ENCODE data around the gene MGAT3.

Gene MGAT3

DNA sequence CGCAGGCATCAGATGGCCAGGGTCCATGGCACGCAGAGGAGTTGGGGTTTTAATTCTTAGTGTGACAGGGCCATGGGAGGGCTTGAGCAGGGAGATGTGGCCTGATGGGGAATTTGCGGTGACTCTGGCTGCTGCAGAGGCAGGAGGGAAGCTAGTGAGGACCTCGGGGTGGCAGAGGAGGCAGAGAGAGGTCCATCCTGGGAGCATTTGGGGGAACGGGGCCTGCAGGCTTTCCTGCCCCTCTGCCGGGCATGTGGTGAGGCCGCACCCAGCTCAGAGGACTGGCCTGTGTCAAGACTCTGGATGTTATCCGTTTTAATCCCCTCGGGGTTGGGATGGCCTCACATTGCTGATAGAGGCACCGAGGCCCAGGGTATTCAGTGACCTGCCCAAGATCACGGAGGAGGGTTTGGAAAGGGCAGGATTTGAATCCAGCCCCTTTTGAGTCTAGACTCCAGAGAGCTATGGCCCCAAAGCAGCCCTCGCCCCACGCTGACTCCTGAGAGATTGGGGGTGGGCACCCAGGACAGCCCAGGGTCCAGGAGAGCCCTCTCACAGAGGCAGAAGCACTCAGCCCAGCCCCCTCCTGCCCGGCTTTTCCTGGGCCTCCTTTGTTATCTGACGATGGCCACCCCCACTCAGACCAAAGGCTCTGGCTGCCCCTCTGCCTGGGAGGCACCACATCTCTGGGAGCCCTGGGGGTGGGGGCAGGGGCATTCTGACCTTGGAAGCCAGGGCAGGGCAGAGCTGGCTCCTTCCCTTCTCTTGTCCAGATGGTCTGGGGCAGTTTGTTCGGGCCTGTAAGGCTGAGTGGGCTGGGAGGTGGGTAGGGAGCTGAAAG is 13.9 kb downstream of the MGAT3 start:
- in situ Hi-C loops (cut with HindIII; ENCODE audit: low sequenced_read_pairs), result no loop called here

DNA sequence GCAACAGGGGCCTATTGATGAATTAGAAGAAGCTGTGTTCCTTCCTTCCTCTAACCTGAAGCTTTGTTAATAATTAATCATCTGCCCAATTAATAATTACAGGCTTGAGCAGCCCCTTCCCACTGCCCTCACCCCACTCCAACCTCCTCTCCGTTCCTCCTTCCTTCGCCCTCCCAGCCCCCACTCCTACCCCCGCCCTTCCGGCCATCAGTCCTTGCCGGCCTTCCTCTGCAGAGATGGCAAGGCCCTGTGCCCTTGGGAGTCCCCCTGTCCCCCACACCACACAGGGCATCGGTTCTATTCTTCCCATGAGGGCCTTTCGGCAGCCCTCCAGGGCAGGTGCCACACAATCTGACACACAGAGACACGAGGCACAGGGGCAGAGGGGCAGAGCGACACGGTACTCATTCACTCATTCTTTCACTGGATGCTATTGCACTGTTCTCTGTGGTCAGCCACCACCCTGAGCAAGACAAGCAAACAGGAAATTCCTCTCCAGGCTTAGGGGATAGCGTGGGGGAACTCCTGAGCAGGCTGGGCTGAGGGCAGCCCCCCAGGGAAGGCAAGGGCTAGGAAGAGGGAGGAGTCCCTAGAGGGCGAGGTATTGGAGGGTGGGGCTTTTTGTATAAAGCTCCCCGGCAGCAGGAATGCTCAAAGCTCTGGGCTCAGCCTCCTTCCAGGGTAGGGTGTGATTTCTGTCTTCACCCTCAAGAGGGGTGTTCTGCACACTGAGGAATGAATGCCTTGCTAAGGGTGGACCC is 14.7 kb downstream of the MGAT3 start:
- in situ Hi-C loops (cut with HindIII; ENCODE audit: low sequenced_read_pairs), result no loop called here

DNA sequence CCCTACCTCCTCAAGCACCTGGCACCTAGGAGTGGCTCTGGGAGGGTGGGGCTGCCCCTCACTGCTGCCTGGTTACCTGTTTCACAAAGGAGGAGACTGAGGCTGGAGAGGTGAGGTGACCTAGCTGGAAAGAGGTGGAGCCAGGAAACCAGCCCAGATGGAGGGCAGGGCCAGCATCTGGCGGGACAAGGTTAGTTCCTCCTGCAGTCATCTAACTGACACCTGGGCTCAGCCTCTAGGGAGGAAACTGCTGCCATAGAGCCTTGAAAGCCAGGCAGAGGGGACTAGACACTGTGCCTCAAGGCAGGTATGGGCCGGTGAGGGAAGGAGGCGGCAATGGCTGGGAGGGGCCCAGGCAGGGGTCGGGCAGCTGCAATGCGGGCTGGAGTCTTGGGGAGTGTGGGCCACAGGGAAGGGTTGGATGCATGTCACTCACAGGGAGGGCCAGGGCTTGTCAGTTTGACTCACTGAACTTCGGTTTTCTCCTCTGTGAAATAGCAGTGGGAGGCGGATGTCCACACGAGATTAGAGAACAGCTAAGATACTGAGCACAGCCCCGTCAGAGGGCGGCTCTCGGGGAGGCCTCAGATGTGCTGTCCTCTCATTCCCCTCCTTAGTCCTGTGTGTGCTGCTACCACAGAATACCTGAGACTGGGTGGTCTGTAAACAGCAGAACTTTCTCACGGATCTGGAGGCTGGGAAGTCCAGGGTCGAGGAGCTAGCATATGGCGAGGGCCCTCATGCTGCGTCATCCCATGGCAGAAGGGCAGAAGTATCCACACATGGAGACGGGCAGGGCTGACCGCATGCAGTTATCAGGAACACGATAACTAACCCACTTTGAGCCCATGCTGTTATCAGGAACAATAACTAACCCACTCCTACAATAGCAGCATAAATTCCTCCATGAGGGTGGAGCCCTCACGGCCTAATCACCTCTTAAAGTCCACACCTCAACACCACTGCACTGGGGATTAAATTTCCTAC is 16.1 kb downstream of the MGAT3 start:
- in situ Hi-C loops (cut with HindIII; ENCODE audit: low sequenced_read_pairs), result no loop called here

DNA sequence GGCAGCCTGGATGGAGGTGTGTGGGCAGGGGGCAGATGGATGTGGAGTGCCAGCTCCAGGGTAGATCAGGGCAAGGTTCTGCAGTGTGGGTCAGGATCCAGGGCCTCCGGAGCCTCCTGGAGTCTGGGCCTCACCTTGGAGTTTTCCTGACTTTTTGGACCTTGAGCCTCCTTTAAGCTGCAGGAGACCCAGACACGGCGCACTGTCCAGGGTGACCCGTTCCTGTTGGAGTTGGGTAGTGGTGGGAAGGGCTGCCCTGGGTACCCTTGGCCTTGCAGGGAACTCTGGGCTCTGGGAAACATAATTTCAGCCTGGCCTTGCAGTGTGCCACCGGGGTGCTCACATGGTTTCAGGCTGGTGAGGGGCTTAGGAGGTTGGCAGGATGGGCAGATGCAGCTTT is 17.0 kb downstream of the MGAT3 start:
- in situ Hi-C loops (cut with HindIII; ENCODE audit: low sequenced_read_pairs), result no loop called here

DNA sequence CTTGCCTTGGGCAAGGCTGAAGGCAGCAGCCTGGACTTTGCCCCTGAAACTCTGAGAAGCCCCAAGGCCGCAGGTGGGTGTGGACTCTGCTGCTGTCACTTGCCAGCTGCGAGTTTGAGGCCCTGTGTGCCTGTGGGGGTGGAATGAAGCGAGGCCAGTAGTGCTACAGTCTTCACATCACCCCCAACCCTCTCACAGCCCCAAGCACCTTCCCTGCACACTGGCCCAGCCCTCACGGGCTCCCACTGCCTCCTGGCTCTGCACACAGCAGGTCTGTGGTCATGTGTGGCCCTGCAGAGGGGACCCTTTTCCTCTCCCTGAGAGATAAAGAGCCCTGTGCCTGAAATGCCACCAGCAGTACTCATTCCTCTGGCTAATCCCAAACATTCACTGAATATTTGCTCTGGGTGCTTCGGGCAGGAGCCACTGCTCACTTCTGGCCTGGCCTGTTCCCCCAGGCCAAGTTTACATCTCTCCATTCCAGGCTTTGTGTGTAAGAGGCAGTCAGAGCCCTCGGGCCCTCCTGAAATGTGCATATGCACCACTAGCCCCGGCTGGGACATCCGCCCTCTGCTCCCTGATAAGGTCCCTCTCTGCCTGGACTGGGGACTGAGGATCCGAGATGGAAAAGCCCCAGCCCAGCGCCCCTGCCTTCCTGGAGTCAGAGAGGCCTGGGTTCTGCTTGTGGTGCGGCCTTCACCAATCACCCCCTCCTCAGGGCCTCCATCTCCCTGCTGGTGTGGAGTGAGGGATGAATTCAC is 17.7 kb downstream of the MGAT3 start:
- in situ Hi-C loops (cut with HindIII; ENCODE audit: low sequenced_read_pairs), result no loop called here

DNA sequence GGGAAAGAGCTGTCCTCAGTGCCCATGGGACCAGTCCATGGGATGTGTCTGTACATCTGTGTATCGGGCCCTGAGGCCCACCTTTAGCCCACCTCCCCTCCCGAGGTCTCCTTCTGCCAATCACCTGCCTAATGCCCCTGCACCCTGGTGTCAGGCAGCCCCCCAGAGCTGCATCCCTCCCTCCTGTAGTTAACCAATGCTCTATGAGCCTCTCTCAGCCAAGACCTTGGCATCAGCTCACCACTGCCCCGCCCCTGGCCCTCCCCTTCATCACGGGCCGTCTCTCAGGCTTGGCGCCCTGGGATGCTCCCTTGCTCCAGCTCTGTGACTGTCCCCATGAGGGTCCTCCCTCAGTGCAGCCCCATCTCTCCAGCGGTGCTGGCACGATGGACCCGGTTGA is 18.5 kb downstream of the MGAT3 start:
- in situ Hi-C loops (cut with HindIII; ENCODE audit: low sequenced_read_pairs), result no loop called here

DNA sequence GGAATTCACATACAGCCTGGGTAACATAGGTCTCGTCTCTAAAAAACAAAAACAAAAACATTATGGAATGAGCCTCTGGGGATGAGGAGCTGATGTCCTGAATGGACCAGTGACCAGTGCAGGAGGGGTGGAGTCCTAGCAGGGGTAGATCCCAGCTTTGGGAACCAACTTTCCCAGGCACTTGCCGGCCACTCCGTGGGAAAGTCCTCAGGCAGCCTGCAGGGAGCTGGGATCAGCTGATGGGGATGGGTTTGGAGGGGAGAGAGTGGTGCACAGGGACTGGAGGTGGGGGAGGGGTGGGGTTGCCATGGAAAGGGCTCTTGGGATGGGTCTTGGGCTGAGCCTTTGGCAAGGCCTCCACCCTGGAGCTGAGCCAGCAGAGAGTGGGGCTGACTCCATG is 19.1 kb downstream of the MGAT3 start:
- in situ Hi-C loops (cut with HindIII; ENCODE audit: low sequenced_read_pairs), result no loop called here

DNA sequence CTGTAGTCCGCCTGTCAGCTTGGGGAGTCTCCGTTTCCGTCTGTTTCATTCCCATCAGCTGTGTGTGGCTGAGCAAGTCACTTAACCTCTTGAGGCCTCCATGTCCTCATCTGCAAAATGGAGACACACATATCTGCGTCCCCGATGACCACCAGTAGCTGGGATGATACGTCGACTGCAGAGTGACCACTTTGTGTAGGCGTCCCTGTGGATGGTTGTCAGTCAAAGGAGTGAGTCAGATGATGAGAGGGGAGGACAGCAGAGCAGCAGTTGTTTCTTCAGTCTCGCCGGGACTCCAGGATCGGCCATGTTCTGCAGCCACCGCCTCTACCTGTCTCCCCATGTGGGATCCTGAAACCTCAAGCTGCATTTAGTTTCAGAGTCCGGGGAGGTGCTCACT is 19.9 kb downstream of the MGAT3 start:
- in situ Hi-C loops (cut with HindIII; ENCODE audit: low sequenced_read_pairs), result no loop called here

DNA sequence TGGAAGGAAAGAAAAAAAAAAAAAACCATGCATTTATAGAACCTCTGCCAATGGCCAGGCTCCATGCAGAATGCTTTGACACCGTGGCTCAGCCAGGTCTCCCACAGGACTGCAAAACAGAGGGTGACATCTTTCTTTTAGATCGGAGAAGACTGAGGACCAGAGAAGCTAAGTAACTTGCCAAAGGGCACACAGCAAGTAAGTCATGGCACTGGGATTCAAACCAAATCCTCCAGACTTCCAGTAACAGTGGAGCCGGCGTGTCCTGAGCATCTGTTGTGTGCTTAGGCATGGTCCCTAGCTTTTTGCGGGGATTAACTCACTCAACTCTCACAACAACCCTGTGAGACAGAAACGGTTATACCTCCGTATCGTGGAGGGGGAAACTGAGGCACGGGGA is 20.7 kb downstream of the MGAT3 start:
- in situ Hi-C loops (cut with HindIII; ENCODE audit: low sequenced_read_pairs), result no loop called here

DNA sequence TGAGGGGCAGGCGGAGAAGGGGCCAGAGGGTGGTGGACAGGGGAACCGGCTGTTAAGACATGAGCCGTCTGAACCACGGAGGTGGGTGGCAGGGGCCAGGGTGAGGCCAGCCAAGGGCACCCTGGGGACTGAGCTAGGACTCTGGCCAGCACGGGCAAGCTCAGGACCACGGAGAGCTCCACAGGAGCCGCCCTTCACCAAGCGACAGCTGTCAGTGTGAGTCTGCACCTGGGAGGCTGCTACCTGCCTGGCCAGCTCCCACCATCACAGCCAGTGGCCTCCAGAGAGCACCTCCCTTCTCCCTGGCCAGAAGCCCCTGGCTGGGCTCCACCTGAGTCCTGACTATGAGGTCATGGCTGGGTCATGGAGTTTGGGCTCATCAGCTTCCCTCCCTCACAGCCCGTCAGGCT is 21.6 kb downstream of the MGAT3 start:
- in situ Hi-C loops (cut with HindIII; ENCODE audit: low sequenced_read_pairs), result no loop called here

DNA sequence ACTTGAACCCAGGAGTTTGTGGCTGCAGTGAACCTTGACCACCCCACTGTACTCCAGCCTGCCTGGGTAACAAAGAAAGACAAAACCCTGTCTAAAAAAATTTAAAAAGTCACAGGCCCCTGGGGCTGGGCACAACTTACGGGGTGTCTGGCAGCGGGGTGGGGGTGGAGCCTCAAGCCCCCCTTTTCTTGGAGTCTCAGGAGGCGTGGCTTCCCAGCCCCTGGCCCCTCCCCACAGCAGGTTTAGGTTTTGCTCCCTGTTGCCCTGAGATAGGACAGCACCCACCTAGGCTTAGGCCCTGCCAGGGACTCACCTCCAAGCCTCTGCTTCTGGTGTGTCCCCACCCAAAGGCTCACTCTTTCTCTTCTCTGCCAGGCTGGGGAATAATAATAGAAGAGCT is 22.4 kb downstream of the MGAT3 start:
- in situ Hi-C loops (cut with HindIII; ENCODE audit: low sequenced_read_pairs), result no loop called here

DNA sequence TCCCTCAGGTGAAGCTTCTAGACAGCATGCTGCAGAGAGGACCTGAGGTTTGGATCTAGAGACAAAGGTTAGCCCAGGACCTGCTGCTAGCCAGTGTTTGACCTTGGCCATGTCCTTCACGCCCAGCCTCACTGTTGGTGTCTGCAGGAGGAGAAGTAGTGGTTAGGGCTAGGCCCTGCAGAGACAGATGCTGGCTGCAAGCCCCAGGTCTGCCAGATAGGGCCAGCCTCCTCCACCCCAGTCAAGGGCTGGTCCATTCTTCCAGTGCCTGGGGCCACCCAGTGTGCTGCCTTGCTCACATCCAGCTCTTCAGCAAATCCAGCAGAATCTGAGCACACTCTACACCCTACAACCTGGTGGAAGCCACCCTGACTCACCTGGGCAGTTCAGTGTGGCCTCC is 23.7 kb downstream of the MGAT3 start:
- in situ Hi-C loops (cut with HindIII; ENCODE audit: low sequenced_read_pairs), result loop anchor here (5.0 kb wide), 3 partner anchors 58 to 98 kb away; no protein-coding TSS in a partner anchor

DNA sequence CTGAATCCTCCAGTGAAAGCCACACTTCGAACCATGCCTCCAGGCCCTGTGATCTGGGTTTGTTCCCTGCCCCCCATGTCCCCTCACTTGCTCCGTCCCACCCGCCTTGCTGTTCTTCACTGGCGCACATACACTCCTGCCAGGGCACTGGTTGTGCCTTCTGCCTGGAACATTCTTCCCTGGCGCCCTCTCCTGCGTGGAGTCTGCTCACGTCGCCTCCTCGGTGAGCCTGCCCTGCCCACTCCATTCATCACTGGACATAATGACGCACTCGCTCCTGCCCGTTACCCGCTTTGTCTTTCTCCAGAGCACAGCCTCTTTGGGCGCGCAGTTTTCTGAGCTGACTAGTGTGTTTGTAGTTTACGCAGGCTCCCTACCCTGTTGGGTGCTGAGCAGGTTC is 24.2 kb downstream of the MGAT3 start:
- in situ Hi-C loops (cut with HindIII; ENCODE audit: low sequenced_read_pairs), result loop anchor here (5.0 kb wide), 3 partner anchors 59 to 99 kb away; no protein-coding TSS in a partner anchor

DNA sequence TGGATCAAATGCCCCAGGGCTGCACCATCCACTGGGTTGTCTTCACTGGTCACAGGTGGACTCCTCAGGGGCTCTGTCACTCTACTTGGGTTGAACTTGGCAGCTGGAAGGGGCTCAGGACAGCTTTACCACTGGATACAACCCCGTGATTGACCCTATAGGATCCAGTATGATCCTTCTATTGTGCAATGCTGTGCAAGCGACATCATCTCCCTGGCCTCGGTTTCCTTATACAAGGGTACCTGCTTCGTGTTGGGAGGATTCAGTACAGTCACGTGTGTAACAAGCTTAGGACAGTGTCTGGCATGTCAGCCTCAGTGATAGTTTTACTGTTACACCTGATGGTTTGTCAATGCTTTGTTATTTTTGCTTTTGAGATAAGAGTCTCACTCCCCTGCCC is 24.8 kb downstream of the MGAT3 start:
- in situ Hi-C loops (cut with HindIII; ENCODE audit: low sequenced_read_pairs), result loop anchor here (5.0 kb wide), 3 partner anchors 59 to 99 kb away; no protein-coding TSS in a partner anchor

DNA sequence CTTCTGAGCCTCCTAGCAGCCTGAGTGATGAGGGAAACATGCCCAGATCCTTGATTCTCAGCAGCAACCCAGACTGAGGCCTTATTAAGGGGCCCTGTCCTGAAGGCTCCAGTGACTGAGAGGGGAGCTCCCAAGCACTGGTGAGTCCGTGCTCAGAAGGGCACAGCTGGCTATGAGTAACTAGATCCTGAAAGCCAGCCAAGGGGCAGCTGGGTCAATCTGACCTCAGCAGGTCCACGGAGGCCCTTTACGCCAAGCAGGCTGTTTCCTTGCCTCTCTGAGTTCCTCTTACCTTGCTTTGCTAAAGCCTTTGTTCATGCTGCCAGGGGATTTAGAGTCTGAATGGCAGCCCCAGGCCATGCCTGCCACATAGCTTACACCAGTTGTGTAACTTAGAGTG is 26.0 kb downstream of the MGAT3 start:
- in situ Hi-C loops (cut with HindIII; ENCODE audit: low sequenced_read_pairs), result loop anchor here (5.0 kb wide), 3 partner anchors 60 to 100 kb away; no protein-coding TSS in a partner anchor

DNA sequence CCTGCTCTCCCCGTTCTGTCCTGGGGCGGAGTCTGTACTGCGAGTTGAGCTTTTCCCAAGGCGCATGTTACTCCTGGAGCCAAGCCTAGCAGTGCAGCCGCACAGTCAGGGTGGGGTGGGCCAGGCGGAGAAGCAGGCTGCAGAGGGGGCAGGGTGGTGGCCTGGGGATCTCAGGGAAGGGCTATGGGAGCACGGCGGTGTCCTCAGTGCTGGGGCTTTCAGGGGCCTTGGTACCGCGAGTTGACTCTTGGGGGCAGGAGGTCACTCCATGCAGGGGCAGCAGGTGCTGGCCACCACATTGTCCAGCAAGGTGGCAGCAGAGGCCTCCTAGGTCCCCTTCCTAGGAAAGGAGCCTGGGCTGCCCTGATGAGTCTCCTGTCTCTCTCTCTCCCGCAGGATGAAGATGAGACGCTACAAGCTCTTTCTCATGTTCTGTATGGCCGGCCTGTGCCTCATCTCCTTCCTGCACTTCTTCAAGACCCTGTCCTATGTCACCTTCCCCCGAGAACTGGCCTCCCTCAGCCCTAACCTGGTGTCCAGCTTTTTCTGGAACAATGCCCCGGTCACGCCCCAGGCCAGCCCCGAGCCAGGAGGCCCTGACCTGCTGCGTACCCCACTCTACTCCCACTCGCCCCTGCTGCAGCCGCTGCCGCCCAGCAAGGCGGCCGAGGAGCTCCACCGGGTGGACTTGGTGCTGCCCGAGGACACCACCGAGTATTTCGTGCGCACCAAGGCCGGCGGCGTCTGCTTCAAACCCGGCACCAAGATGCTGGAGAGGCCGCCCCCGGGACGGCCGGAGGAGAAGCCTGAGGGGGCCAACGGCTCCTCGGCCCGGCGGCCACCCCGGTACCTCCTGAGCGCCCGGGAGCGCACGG is 30.4 kb downstream of the MGAT3 start:
- in situ Hi-C loops (cut with HindIII; ENCODE audit: low sequenced_read_pairs), result no loop called here

DNA sequence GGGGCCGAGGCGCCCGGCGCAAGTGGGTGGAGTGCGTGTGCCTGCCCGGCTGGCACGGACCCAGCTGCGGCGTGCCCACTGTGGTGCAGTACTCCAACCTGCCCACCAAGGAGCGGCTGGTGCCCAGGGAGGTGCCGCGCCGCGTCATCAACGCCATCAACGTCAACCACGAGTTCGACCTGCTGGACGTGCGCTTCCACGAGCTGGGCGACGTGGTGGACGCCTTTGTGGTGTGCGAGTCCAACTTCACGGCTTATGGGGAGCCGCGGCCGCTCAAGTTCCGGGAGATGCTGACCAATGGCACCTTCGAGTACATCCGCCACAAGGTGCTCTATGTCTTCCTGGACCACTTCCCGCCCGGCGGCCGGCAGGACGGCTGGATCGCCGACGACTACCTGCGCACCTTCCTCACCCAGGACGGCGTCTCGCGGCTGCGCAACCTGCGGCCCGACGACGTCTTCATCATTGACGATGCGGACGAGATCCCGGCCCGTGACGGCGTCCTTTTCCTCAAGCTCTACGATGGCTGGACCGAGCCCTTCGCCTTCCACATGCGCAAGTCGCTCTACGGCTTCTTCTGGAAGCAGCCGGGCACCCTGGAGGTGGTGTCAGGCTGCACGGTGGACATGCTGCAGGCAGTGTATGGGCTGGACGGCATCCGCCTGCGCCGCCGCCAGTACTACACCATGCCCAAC is 31.2 kb downstream of the MGAT3 start:
- in situ Hi-C loops (cut with HindIII; ENCODE audit: low sequenced_read_pairs), result no loop called here

DNA sequence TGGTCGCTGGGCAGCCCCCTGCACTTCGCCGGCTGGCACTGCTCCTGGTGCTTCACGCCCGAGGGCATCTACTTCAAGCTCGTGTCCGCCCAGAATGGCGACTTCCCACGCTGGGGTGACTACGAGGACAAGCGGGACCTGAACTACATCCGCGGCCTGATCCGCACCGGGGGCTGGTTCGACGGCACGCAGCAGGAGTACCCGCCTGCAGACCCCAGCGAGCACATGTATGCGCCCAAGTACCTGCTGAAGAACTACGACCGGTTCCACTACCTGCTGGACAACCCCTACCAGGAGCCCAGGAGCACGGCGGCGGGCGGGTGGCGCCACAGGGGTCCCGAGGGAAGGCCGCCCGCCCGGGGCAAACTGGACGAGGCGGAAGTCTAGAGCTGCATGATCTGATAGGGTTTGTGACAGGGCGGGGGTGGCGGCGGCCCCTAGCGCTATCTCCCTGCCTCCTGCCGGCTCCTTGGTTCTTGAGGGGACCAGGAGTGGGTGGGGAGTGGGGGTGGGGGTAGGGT is 31.8 kb downstream of the MGAT3 start:
- in situ Hi-C loops (cut with HindIII; ENCODE audit: low sequenced_read_pairs), result no loop called here
